Skeletal muscle satellite cell (primary cell): ENCODE results near the gene MARK3.

Experiments used
- H3K27me3 ChIP-seq: 2 replicates; pipeline ENCODE4 v1.7.0; 2013; ENCODE audit warnings: low read length; ENCODE audit not compliant: control insufficient read depth, insufficient read depth
- H3K36me3 ChIP-seq: 2 replicates; pipeline ENCODE4 v1.7.0; 2013; ENCODE audit warnings: mild to moderate bottlenecking, control low read depth, low read length; ENCODE audit not compliant: insufficient read depth
- H3K4me1 ChIP-seq: 2 replicates; pipeline ENCODE4 v1.7.0; 2013; ENCODE audit warnings: low read length; ENCODE audit not compliant: control insufficient read depth, insufficient read depth
- H3K4me2 ChIP-seq: 2 replicates; pipeline ENCODE4 v1.7.0; 2013; ENCODE audit warnings: mild to moderate bottlenecking, low read length
- H3K4me3 ChIP-seq: 2 replicates; pipeline ENCODE4 v1.7.0; 2013; ENCODE audit warnings: low read length
- H3K9ac ChIP-seq: 2 replicates; pipeline ENCODE4 v1.7.0; 2013; ENCODE audit warnings: mild to moderate bottlenecking, low read depth, low read length, moderate library complexity
- H3K9me3 ChIP-seq: replicated peaks from 2 replicates; pipeline ENCODE4 v1.7.0; 2013; ENCODE audit warnings: mild to moderate bottlenecking, control low read depth, low read length

Gene MARK3

DNA sequence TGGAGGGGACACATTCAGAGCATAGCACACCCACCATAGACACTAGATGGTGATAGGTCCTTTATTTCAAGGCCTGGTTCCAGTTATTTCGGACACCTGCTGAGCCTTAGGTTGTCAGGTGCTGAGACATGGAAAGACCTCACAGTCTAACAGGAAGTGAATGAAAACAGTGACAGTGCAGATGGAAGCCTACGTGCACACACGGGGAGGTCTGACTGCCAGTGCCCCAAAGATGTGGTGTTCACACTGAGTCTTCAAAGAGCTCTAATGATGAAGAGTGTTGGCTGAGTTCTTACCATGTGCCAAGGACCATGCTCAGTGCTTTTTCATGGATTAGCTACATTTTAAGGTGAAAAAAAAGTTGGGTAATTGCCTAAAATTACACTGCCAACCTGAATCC is 90.8 kb downstream of the MARK3 start:
- Histone ChIP-seq H3K4me2 (no peak overlapping the region), H3K4me3 (no peak overlapping the region), H3K9me3 (no peaks in the 10 kb centered on the region), H3K27me3 (no peaks in the 10 kb centered on the region), H3K36me3 (peaks cover 64% of the 10 kb centered on the region), H3K9ac (no peak overlapping the region), H3K4me1 (no peaks in the 10 kb centered on the region)

DNA sequence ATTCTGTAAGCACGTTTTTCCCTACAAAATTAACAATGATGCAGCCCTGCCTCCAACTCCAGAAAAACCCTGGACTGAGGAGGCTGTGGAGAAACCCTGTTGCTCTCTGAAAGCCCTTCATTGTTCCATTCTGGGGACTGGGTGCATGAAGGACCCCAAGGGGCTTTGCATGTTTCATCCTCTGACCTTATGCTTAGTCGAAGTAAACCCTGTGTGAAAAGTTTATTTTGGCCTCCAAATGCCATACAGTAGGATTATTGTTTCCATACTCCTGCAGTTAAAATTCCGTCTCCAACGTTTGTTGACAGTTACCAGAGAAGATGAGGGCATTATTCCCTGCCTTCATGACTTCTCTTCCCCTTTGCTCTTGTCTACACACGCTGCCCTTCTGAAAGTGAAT is 91.4 kb downstream of the MARK3 start:
- Histone ChIP-seq H3K4me1 (no peaks in the 10 kb centered on the region), H3K27me3 (no peaks in the 10 kb centered on the region), H3K9ac (no peak overlapping the region), H3K9me3 (no peaks in the 10 kb centered on the region), H3K4me2 (no peak overlapping the region), H3K4me3 (no peak overlapping the region), H3K36me3 (peaks cover 63% of the 10 kb centered on the region)

DNA sequence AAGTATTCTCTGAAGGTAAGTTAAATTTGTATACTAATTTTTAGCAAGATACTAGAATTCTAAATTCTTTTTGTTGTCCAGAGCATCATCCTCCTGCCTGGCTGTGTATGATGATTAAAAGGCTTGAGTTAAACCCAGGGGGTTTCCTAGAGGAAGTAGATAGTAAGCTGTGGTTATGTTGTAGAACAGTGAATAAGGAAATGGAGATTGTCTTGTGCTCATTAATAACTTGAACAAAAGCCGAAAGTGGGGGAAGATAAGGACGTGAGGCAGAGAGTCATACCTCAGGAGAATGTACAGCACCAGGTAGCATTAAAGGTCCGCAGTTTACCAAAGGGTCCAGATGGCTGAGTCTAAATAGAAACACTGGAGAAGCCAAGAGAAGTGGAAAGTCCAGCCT is 95.4 kb downstream of the MARK3 start:
- H3K4me3 ChIP-seq, result no peak overlapping the region
- peaks cover 3% of the 10 kb centered on the region for H3K4me1 ChIP-seq
- no peaks in the 10 kb centered on the region for H3K27me3 ChIP-seq
- H3K9ac ChIP-seq, result no peak overlapping the region
- H3K9me3 ChIP-seq, result no peaks in the 10 kb centered on the region
- H3K4me2 ChIP-seq, result no peak overlapping the region
- H3K36me3 ChIP-seq, result peaks cover 58% of the 10 kb centered on the region

DNA sequence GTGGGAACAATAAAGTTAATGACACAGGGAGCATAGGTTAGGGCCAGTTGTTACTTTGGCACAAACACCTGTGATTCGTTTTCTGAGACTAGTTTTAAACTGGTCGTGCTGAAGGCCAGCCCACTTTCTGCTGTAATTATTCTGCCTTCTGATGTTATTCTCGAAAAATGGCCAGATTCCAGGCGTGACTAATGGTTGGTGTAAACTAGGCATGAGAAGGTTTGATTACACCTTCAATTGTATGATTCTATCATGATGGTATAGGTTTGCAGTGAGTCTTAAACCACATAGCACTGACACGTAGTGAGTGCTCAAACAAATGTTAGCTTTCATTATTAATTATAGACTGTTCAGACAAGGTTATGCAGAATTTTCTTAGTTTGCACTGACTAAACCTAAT is 98.4 kb downstream of the MARK3 start:
- no peaks in the 10 kb centered on the region for H3K9me3 ChIP-seq
- no peak overlapping the region for H3K4me2 ChIP-seq
- peaks cover 52% of the 10 kb centered on the region for H3K36me3 ChIP-seq
- H3K27me3 ChIP-seq, result no peaks in the 10 kb centered on the region
- no peak overlapping the region for H3K4me3 ChIP-seq
- no peak overlapping the region for H3K9ac ChIP-seq
- peaks cover 3% of the 10 kb centered on the region for H3K4me1 ChIP-seq

DNA sequence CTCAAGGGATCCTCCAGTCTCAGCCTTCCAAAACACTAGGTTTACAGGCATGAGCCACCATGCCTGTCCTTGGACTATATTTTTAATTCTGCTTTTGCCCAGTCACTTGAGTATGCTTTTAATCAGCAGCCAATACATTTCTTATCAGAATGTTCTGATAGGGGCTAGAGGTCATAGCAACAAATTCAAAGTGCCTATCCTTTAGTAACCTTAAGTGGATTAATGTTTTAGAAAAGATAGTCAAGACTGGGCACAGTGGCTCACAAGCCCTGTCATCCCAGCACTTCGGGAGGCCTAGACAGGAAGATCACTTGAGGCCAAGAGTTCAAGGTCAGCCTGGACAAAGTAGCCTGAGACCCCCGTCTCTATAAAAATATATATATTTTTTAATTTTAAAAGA is 100.3 kb downstream of the MARK3 start:
- Histone ChIP-seq H3K9me3 (no peaks in the 10 kb centered on the region), H3K36me3 (peaks cover 58% of the 10 kb centered on the region), H3K27me3 (no peaks in the 10 kb centered on the region), H3K4me3 (no peak overlapping the region), H3K4me2 (no peak overlapping the region), H3K9ac (no peak overlapping the region), H3K4me1 (peaks cover 5% of the 10 kb centered on the region)

DNA sequence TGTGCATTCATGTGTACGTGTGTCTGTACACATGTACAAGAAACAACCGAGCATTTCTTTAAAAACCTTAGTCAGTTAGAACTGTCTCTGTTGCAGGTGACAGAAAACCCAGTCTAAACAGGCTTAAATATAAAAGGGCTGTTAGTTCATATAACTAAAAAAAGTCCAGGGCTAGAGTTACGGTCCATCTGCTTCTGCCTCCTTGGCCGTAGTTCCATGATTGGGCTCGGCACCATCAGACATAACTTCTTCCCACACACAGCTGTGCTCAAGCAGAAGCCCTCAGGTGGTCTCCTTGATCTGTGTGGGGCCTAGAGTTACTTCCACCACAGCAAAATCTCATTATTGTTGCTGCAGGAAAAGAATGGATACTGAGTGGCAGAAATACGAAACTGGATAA is 102.9 kb downstream of the MARK3 start:
- Histone ChIP-seq H3K27me3 (no peaks in the 10 kb centered on the region), H3K4me1 (peaks cover 5% of the 10 kb centered on the region), H3K36me3 (peaks cover 59% of the 10 kb centered on the region), H3K4me2 (no peak overlapping the region), H3K9ac (no peak overlapping the region), H3K4me3 (no peak overlapping the region), H3K9me3 (no peaks in the 10 kb centered on the region)

DNA sequence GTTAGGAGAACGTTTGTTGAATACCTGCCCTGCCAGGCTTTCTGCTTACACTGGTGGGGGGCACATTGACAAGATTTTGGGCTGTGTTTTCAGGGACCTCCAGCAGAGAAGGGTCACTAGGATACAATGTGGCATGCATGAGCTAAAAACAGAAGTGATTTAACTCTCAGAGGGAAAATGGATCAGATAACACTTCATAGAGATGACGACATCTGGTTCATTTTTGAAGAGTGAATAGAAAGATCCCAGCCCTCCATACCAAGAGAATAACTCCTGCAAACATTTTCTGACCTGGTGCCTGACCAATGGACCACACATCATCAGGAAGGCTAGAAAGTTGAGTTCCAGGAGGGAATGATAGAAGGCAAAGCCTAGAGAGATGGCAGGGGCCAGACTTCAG is 103.7 kb downstream of the MARK3 start:
- Histone ChIP-seq H3K36me3 (peaks cover 61% of the 10 kb centered on the region), H3K27me3 (no peaks in the 10 kb centered on the region), H3K4me2 (no peak overlapping the region), H3K9ac (no peak overlapping the region), H3K4me3 (no peak overlapping the region), H3K4me1 (peaks cover 3% of the 10 kb centered on the region), H3K9me3 (no peaks in the 10 kb centered on the region)

DNA sequence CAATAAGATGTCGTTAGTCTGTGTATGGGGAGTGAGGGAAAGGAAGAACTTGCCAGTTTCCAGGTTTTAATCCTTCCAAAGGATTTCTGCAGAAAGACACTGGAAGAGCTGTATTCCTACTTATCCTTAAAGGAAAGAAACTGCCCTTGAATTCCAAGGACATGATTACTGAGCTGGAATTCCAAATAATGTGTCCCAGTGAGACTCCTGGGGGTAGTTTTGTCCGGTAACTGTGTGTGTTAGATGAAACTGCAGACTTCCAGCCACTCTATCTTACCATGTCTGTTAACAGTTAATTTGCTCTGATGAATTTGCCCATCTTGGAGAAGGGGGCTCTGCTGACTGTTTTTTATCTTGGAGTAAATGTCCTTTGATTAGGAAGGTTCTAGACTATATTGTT is 104.4 kb downstream of the MARK3 start:
- Histone ChIP-seq H3K4me3 (no peak overlapping the region), H3K27me3 (no peaks in the 10 kb centered on the region), H3K4me1 (peaks cover 2% of the 10 kb centered on the region), H3K36me3 (peaks cover 57% of the 10 kb centered on the region), H3K9ac (no peak overlapping the region), H3K4me2 (no peak overlapping the region), H3K9me3 (no peaks in the 10 kb centered on the region)

DNA sequence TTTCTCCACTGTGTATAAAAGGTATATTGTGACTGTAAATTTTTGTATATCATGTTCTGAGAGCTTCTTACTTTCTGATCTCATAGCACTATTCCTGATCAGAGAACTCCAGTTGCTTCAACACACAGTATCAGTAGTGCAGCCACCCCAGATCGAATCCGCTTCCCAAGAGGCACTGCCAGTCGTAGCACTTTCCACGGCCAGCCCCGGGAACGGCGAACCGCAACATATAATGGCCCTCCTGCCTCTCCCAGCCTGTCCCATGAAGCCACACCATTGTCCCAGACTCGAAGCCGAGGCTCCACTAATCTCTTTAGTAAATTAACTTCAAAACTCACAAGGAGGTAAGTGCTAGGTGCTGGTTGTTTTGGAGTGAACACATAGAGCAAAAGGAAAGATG is 106.5 kb downstream of the MARK3 start:
- H3K9me3 ChIP-seq, result no peaks in the 10 kb centered on the region
- H3K27me3 ChIP-seq, result no peaks in the 10 kb centered on the region
- H3K36me3 ChIP-seq, result peaks cover 69% of the 10 kb centered on the region
- no peak overlapping the region for H3K9ac ChIP-seq
- H3K4me2 ChIP-seq, result no peak overlapping the region
- H3K4me1 ChIP-seq, result peaks cover 2% of the 10 kb centered on the region
- H3K4me3 ChIP-seq, result no peak overlapping the region

DNA sequence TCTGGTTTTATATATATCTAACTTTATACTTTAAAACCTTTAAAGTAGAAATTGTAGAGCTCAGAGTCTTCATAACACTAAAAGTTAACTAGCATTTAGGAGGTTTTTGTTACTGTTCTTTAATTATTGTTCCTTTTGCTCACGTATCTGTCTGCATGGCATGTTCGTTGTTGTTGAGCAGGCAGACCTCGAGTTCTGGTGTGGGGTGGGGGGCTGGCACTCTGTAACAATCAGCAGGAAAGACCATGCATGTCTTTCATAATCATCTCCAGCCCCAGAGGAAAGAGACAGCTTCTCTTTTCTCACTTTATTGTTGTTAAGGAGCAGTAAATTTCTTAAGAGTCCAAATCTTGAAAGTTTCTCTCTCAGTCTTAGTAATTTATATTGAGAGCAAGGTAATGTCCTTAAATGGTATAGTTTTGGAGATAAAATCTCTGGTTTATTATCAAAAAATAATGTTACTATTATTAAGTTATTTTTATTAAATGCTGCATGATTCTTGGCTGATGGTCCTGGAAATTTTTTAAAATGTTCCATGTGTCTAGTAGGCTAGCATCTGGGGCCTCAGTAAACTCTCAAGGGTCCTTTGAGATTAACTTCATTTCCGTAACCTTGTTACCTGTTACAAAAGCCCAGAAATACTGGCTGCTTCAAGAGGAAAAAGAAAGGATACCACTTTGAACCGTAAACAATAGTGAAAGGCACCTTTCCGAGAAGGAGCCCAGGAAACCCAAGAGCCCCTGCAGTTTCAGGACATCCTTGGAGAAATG is 107.1 kb downstream of the MARK3 start:
- Histone ChIP-seq H3K4me2 (no peak overlapping the region), H3K4me3 (no peak overlapping the region), H3K4me1 (peaks cover 2% of the 10 kb centered on the region), H3K36me3 (peaks cover 67% of the 10 kb centered on the region), H3K9me3 (no peaks in the 10 kb centered on the region), H3K27me3 (no peaks in the 10 kb centered on the region), H3K9ac (no peak overlapping the region)

DNA sequence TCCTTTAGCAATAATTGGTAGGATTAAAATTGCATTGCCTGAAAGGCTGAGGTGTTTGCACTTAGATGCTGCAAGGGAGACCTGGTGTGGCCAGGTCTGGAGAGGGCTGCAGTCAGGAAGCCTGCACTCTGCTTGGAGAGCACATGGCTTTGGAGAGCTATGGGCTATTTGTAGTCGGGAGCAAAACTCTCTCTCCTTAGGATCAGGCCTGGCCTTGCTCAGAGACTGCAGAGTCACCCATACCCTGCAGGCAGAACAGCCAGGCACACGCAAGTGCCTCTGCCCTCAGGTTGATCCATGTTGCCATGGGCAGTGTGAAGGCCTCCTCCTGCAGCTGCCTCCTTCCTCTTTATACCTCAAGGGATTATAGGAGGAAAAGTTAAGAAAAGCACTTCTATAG is 110.6 kb downstream of the MARK3 start:
- no peaks in the 10 kb centered on the region for H3K9me3 ChIP-seq
- H3K36me3 ChIP-seq, result peaks cover 56% of the 10 kb centered on the region
- no peak overlapping the region for H3K4me3 ChIP-seq
- H3K27me3 ChIP-seq, result no peaks in the 10 kb centered on the region
- peaks cover 4% of the 10 kb centered on the region for H3K4me1 ChIP-seq
- H3K4me2 ChIP-seq, result no peak overlapping the region
- H3K9ac ChIP-seq, result no peak overlapping the region

DNA sequence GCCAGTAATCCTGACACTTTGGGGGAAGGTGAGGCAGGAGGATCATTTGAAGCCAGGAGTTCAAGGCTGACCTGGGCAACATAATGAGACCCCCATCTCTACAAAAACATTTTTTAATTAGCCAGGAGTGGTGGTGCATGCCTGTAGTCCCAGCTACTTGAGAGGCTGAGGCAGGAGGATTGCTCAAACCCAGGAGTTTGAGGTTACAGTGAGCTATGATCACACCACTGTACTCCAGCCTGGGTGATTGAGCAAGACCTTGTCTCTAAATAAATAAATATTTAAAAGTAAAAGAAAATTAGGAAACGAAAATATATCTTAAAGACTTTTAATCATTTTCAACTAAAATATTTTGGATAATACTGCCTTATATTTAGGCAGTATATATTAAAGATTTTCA is 111.6 kb downstream of the MARK3 start:
- Histone ChIP-seq H3K4me3 (no peak overlapping the region), H3K4me1 (peaks cover 4% of the 10 kb centered on the region), H3K27me3 (no peaks in the 10 kb centered on the region), H3K36me3 (peaks cover 61% of the 10 kb centered on the region), H3K9me3 (no peaks in the 10 kb centered on the region), H3K9ac (no peak overlapping the region), H3K4me2 (no peak overlapping the region)
